ENCODE data around the gene KIF5A. TPM values are rescaled to one million over a fixed set of nuclear protein-coding genes. Genes with fewer than 3 reads are reported as not detected.

Gene KIF5A
- total RNA-seq, 1 experiment from 2014 or later, result 0.05 TPM

GRCh38 chr12:57515408-57515933 is 34.4 kb upstream of the KIF5A start:
- H3K36me3 Mint-ChIP-seq (ENCODE audit: insufficient read depth, unreplicated experiment), result peaks cover 100% of the 10 kb centered on the region
- H3K36me3 ChIP-seq (ENCODE audit: control insufficient read depth, insufficient read depth, low read length), result peaks cover 4% of the 10 kb centered on the region
- no peak overlapping the region for H3K4me3 Mint-ChIP-seq (ENCODE audit: unreplicated experiment)
- no peaks in the 10 kb centered on the region for H3K27me3 ChIP-seq (replicated peaks; ENCODE audit: control insufficient read depth, insufficient read depth, low read length)
- BruUV-seq (replicated peaks), result no TSS peak
- POLR2A ChIA-PET, result no interaction called here
- peaks cover 9% of the 10 kb centered on the region; the same call in 1 of the 2 replicates for H3K4me1 ChIP-seq
- H3K9me3 ChIP-seq, result no peaks in the 10 kb centered on the region
- no peaks in the 10 kb centered on the region for H3K9me3 Mint-ChIP-seq (ENCODE audit: unreplicated experiment)
- CTCF ChIA-PET, result no interaction called here
- H3K4me3 ChIP-seq (ENCODE audit: low read depth, low read length), result no peak overlapping the region
- no peaks in the 10 kb centered on the region for H3K27me3 Mint-ChIP-seq (ENCODE audit: insufficient read depth, unreplicated experiment)
- intact Hi-C loops (cut with micrococcal nuclease; ENCODE audit: unreplicated experiment), result no loop called here
- peaks cover 22% of the 10 kb centered on the region for H3K4me1 Mint-ChIP-seq (ENCODE audit: low read depth, unreplicated experiment)
- no peak overlapping the region for H3K27ac Mint-ChIP-seq (ENCODE audit: unreplicated experiment)
- no peak for DNase-seq
- TF ChIP-seq CTCF (IDR thresholded peaks at IDR 0.05; ENCODE audit: insufficient read depth in 1 of 2, low read depth in 1 of 2, low read length in 1 of 2, severe bottlenecking in 1 of 2, unreplicated experiment in 1 of 2), result no peak

GRCh38 chr12:57515934-57516541 is 33.8 kb upstream of the KIF5A start:
- POLR2A ChIA-PET, result no interaction called here
- no peak overlapping the region for H3K27ac Mint-ChIP-seq (ENCODE audit: unreplicated experiment)

GRCh38 chr12:57516617-57517153 is 33.2 kb upstream of the KIF5A start:
- H3K36me3 ChIP-seq (ENCODE audit: control insufficient read depth, insufficient read depth, low read length), result peaks cover 4% of the 10 kb centered on the region

More at GRCh38 chr12:57515934-57516541, 33.8 kb upstream of the KIF5A start:
- CTCF ChIA-PET, result no interaction called here
- intact Hi-C loops (cut with micrococcal nuclease; ENCODE audit: unreplicated experiment), result no loop called here
- TSS peak; percentile 4 for BruUV-seq (replicated peaks)
- DNase-seq, result no peak
- Mint-ChIP-seq H3K9me3 (ENCODE audit: unreplicated experiment) (no peaks in the 10 kb centered on the region), H3K36me3 (ENCODE audit: insufficient read depth, unreplicated experiment) (peaks cover 100% of the 10 kb centered on the region), H3K4me3 (ENCODE audit: unreplicated experiment) (no peak overlapping the region), H3K4me1 (ENCODE audit: low read depth, unreplicated experiment) (peaks cover 22% of the 10 kb centered on the region), H3K27me3 (ENCODE audit: insufficient read depth, unreplicated experiment) (no peaks in the 10 kb centered on the region)
- no peak for TF ChIP-seq CTCF (IDR thresholded peaks at IDR 0.05; ENCODE audit: insufficient read depth in 1 of 2, low read depth in 1 of 2, low read length in 1 of 2, severe bottlenecking in 1 of 2, unreplicated experiment in 1 of 2)
- H3K36me3 ChIP-seq (ENCODE audit: control insufficient read depth, insufficient read depth, low read length), result peaks cover 4% of the 10 kb centered on the region
- no peak overlapping the region for H3K4me3 ChIP-seq (ENCODE audit: low read depth, low read length)
- H3K27me3 ChIP-seq (replicated peaks; ENCODE audit: control insufficient read depth, insufficient read depth, low read length), result no peaks in the 10 kb centered on the region
- no peaks in the 10 kb centered on the region for H3K9me3 ChIP-seq
- H3K4me1 ChIP-seq, result peaks cover 11% of the 10 kb centered on the region

More at GRCh38 chr12:57516617-57517153, 33.2 kb upstream of the KIF5A start:
- H3K27me3 ChIP-seq (replicated peaks; ENCODE audit: control insufficient read depth, insufficient read depth, low read length), result no peaks in the 10 kb centered on the region
- peaks cover 100% of the 10 kb centered on the region for H3K36me3 Mint-ChIP-seq (ENCODE audit: insufficient read depth, unreplicated experiment)
- BruUV-seq (replicated peaks), result no TSS peak
- ChIA-PET POLR2A (interaction anchor here (0.6 to 0.9 kb wide), 2 partner anchors 13 to 28 kb away, joined by 3 to 7 read pairs; no protein-coding TSS in a partner anchor), CTCF (no interaction called here)
- H3K4me3 Mint-ChIP-seq (ENCODE audit: unreplicated experiment), result no peak overlapping the region
- no peak overlapping the region for H3K4me3 ChIP-seq (ENCODE audit: low read depth, low read length)
- no peaks in the 10 kb centered on the region for H3K27me3 Mint-ChIP-seq (ENCODE audit: insufficient read depth, unreplicated experiment)
- H3K4me1 Mint-ChIP-seq (ENCODE audit: low read depth, unreplicated experiment), result peaks cover 22% of the 10 kb centered on the region
- H3K4me1 ChIP-seq, result peaks cover 17% of the 10 kb centered on the region
- DNase-seq, result no peak
- intact Hi-C loops (cut with micrococcal nuclease; ENCODE audit: unreplicated experiment), result no loop called here
- H3K9me3 ChIP-seq, result no peaks in the 10 kb centered on the region
- TF ChIP-seq CTCF (IDR thresholded peaks at IDR 0.05; ENCODE audit: insufficient read depth in 1 of 2, low read depth in 1 of 2, low read length in 1 of 2, severe bottlenecking in 1 of 2, unreplicated experiment in 1 of 2), result no peak
- peak overlapping the region; percentile 94 for H3K27ac Mint-ChIP-seq (ENCODE audit: unreplicated experiment)
- no peaks in the 10 kb centered on the region for H3K9me3 Mint-ChIP-seq (ENCODE audit: unreplicated experiment)

All from Caco-2 (cell line).